Activated T-cell treated with anti-CD3 and anti-CD28 coated beads, Interleukin-2, amount 50 U/mL, for 48 hours (primary cell): ENCODE results near the gene GALR1.
"Not testable (repeated sequence)": the region's sequence is repeated elsewhere in the genome, so short reads cannot be mapped to it uniquely, and the experiment has no call there.

ENCODE experiments used
- DNase-seq, 2 experiments: peaks; one replicate each; pipeline ENCODE4 v3.0.0-alpha.2; 2020

GALR1 gene, protein sequence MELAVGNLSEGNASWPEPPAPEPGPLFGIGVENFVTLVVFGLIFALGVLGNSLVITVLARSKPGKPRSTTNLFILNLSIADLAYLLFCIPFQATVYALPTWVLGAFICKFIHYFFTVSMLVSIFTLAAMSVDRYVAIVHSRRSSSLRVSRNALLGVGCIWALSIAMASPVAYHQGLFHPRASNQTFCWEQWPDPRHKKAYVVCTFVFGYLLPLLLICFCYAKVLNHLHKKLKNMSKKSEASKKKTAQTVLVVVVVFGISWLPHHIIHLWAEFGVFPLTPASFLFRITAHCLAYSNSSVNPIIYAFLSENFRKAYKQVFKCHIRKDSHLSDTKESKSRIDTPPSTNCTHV

DNA sequence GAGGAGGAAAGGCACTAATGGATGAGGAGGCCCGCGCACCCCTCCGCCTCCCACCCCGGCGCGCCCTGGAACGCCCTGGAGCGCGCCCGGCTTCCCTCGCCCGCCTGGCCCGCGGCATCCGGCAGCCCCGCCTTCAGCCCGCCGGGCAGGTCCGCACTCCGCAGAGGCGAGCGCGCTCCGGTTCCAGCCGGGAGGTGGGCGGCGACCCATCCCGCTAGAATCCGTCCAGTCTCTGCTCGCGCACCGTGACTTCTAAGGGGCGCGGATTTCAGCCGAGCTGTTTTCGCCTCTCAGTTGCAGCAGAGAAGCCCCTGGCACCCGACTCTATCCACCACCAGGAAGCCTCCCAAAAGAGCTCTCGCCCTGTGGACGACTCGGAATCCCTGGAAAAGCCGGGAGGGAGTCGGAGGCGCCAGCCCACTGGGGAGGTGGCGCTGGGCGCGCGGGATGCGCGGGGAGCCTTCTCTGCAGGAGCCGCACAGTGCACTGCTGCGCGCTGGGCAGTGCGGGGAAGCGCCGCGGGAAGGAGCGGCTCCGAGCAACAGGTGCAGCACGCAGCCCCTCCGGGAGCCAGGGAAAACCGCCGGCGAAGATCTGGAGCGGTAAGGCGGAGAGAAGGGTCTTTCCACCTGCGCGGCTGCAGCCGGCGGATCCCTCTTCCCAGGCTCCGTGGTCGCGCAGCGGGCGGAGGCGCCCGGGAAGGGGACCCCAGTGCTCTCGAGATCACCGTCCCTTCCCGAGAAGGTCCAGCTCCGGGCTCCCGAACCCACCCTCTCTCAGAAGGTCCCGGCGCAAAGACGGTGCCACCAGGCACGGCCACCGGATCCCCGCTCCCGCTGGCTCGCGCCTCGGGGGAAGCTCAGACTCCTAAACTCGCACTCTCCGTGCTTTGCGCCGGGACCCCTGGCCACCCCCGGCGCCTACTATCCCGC is at the start of gene GALR1:
Gene GALR1 (plus strand): TSS at position 280 of the 932 bp plus-strand sequence. CDS start 701 bp downstream, outside the sequence.
- peak; percentile 25 to 27 for DNase-seq

GRCh38 chr18:77201506-77201905 is 48.1 kb upstream of the GALR1 start:
- DNase-seq = no peak

GRCh38 chr18:77202329-77202728 is 47.3 kb upstream of the GALR1 start:
- DNase-seq = no peak

GRCh38 chr18:77203071-77203470 is 46.6 kb upstream of the GALR1 start:
- DNase-seq = no peak

GRCh38 chr18:77203851-77204250 is 45.8 kb upstream of the GALR1 start:
- DNase-seq = no peak

- no peak for DNase-seq
These were observed 43.9 kb upstream of the GALR1 start for GRCh38 chr18:77205769-77206168.

DNA sequence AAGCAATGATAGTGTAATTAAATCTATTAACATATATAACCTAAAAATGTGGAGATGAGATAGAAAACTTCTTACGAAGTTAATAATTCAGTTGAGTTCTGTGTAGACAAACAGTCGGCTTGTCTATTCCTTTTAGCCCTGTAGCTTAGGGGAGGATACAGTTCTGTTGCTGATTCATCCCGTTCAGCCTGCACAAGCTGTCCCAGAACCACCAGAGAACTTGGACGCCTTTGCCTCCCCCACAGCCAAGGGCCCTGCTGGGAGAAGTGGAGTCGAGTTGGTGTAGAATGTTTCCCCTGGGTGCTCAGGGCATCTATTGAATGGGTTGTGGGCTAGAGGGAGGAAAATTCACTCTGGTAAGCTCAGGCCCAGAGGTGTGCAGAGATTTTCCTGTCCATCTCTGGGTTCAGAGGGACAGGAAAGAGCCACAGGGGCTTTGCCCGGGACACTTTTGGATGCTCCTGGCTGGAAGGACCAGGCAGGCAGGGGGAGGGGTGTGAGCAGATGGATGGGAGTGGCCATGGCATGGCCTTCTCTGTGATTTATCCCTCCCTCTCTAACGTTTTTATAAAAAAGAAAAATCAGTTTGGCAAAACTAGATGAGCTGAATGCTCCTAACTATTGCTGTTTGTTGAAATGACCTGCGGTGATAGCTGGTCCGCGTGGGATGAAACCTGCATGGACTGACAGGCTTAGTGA is 42.8 kb upstream of the GALR1 start:
- DNase-seq = no peak

- DNase-seq = peak; percentile 48 to 58
These were observed 42.1 kb upstream of the GALR1 start for GRCh38 chr18:77207540-77207939.

GRCh38 chr18:77208964-77209363 is 40.7 kb upstream of the GALR1 start:
- DNase-seq = peak; percentile 29 to 34

- no peak for DNase-seq
These were observed 40.1 kb upstream of the GALR1 start for GRCh38 chr18:77209587-77209986.

GRCh38 chr18:77210249-77210648 is 39.4 kb upstream of the GALR1 start:
- DNase-seq = no peak

DNA sequence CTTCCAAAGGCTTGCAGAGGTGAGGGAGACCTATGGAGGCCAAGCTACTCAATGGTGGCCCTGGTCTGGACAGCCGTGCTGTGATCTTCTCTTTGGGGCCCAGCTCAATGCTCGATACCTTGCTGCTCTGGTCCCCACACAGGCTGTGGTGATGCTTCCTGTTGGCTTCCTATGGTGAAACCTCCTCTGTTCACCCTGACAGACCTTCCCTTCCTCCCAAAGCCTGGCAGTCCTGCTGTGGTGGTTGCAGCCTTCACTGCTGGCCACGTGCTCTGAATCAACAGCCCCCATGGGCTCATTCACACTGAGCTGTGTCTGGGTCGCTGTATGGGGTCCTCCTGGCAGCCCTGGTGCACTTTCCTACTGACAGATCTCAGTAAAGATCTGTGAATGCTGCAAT is 31.0 kb upstream of the GALR1 start:
- no peak for DNase-seq

- no peak for DNase-seq
These were observed 28.9 kb upstream of the GALR1 start for GRCh38 chr18:77220726-77221125.

DNA sequence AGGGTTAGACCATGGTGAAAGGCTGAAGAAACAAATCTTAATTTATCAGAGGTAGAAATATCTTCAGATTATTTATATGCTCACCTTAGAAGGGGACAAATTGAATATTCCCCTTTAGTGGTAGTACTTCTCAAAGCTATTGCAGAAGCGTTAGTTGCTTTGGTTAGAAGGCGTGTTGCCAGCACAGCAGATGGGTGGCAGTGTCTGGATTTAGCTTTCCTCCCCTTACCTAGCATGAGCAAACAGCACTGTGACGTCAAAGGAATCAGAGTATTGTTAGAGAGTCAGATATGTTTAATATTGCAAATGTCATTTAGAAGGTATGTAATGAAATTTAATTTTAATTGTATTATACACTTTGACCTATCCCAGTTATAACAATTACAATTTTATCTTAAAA is 27.2 kb upstream of the GALR1 start:
- no peak for DNase-seq

GRCh38 chr18:77223221-77223639 is 26.4 kb upstream of the GALR1 start:
- peak; percentile 62 to 68 for DNase-seq

GRCh38 chr18:77223653-77224052 is 26.0 kb upstream of the GALR1 start:
- no peak for DNase-seq

- no peak for DNase-seq
These were observed 19.0 kb upstream of the GALR1 start for GRCh38 chr18:77230645-77231044.

GRCh38 chr18:77234504-77235365 is 14.9 kb upstream of the GALR1 start:
- DNase-seq = no peak

DNA sequence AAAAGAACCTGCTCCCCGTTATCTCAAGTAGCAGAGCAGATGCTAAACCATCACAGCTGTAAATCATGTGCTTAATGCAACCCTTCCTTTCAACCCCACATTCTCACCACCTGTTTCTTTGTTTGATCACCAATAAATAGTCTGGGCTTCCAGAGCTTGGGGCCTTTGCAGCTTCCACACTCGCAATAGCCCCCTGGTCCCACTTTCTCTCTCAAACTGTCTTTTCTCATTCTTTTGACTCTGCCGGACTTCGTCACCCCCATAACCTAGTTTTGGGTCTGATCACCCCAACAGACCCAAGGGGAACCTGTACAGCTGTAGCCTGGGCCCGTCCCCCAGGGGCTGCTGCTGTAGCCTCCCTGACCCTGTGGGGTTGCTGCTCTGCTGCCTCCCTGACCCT is 10.4 kb upstream of the GALR1 start:
- not testable (repeated sequence) for DNase-seq

DNA sequence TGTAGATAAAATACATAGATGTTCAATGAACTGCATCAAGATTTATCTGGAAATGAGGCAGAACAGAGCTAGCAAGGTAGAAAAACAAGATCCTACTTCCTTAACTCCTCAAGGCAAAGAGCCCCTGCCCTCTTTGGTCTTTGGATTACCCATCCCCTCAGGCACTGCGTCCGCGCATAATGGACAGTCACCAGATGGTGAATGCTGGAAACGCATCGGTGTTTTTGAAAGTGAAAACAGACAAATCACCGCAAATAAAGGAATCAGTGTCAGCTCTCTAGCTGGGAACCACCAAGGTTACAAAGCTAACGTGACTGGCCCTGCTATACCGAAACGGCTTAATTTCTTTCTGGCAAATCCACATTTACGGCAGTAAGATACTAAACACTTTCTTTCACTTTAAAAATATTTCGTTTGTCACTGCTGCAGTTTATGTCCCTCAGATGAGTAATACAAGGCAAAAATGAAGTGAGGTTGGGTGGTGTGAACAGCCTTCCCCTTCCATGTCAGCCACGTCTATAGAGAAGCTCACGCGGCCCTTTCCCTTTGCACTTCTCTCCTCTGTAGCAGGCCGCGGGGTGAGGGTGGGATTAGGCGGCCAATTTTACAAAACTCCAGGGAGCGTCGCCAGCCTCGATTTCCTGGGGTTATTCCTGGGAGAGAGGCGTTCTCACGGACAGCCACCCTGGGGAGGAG is 627 bp upstream of the GALR1 start:
- no peak for DNase-seq

- peak; percentile 22 to 28 for DNase-seq
These were observed 865 bp downstream of the GALR1 start for GRCh38 chr18:77250501-77250925.
